NCI-H82 treated with DMSO at 0.1 percent for 48 hours (cell line): ENCODE measurements around the gene SAMMSON.
A peak's percentile ranks its signal among the peaks of the same experiment; 100 is the strongest.

Experiments used
- DNase-seq: peaks from one replicate; lab custom pipeline; 2025; ENCODE audit not compliant: unreplicated experiment; lab: John Stamatoyannopoulos, UW

Gene SAMMSON

GRCh38 chr3:70010346-70010745, 10.8 kb downstream of the SAMMSON start:
- DNase-seq: no peak

GRCh38 chr3:70011582-70011981, 12.0 kb downstream of the SAMMSON start:
- DNase-seq: no peak

DNA sequence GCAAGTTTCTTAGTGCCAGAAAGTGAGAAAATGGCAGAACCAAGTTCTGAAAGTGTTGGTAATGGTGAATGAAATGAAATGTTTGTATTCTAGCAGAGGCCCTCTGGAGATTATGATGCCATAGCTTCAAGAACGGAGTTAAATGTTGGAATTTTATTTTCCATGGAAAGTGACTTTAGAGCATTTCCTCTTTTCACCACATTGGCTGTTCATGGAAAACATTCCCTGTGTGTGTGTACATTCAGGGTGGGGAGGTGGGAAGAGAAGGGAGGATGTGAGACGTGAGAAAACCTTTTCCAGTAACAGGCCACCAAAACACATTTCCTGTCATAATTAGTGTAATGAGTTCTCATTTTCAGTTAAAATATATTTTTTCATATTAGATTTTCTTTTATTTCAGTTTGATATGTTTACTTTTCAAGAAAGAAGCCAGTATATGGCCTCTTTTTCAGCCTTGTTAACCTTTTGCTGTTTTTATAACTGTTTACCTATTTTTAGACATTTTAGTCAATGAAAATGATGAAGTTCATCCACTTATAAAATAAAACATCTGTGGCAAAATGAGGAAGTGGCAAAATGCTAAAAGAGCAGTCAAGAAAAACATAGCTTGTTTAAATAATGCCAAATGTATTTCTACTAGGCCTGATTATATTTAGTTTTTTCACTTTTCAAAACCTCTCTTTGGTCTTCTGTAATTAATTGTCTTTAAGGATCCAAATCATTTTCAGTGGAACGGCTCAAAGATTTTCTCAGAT, 21.6 kb downstream of the SAMMSON start:
- DNase-seq: no peak

DNA sequence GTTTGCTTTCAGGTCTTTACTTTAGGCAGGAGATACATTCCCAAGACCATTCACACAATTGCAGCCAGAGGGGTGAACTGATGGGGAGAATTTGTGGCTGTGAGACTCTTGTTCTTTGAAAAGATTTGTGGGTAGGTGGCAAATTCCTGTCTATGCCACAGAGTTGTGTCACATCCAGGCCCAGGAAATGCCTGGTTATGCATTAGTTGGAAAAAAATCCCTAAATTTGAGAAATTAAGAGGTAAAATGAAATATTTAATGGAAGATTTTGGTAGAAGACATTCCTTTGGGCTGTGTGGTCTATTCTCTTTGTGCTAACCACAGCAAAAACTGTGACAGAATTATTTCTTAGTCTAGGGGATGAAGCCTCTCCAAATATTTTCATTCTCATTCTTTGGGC, 28.8 kb downstream of the SAMMSON start:
- DNase-seq: no peak

DNA sequence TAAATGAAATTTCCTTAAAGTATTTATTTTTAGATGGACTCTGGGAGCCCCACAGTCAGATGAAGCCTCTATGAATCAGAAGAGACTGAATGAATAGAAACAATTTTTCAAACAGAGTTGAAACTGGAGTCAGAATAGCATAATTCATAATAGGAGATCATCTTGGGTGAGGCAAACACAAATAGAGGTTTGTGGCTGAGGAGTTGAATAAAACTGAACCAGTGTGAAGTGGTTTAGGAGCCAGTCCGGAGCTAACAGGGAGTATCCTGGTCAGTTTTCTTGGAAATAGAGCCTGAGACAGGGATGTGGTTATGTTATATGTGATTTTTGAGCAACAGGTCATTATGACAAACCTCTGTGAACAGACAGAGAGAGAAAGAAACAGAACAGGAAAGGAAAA, 39.2 kb downstream of the SAMMSON start:
- no peak for DNase-seq

DNA sequence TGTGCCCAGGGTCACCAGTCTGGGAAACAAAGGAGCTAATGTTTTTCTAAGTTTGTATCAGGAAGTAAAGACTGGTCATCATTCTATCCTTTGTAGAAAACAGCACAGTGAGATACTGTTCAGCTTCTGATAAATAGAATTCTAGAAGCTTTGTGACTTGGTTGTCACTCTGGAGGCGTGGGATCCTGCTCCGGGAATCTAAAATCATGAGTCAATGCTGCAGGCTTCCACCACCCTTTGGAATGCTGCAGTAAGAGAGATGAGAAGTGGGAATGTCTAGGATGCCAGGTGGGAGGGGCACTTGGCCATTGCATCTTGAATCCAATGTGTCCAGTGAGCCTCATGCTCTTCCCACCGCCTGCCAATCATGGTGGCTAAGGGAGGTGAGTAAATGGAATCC, 40.9 kb downstream of the SAMMSON start:
- no peak for DNase-seq

DNA sequence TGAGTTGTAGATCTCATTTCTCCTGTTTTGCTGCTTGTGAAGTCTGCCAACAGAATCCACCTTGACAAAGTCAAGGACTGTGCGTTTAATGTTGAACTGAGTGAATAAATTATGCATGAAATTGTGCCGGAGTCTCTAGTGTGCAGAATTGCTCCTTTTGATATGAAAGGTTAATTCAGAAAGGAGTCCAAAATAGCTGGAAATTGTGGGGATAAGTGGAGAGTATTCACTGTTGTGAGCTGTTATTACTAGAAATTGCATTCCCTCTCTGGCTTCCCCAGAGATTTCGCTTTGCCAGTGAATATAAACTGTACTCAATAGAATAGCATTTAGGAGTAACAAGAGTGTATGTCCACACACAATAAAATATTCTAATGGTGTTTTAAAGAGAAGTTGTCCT, 43.1 kb downstream of the SAMMSON start:
- no peak for DNase-seq

GRCh38 chr3:70049761-70050160, 50.2 kb downstream of the SAMMSON start:
- DNase-seq: no peak

DNA sequence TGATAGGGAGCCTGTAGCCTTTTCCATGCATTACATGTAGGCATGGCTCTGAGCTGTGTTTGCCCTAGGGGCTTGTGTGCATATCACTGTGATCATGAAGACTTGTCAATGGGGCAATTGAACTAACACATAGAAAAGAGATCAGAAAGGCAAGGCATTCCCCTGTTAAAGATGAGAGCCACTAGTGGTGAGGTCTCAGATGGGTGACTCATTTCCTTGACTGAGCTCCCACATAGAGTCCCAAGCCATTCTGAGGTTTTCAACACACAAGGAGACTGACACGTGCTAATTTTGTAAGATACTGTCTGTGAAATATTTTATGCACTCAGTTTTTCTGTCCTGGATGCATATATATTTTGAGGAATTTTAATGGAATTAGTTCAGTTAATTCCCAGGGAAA, 53.8 kb downstream of the SAMMSON start:
- DNase-seq: no peak

DNA sequence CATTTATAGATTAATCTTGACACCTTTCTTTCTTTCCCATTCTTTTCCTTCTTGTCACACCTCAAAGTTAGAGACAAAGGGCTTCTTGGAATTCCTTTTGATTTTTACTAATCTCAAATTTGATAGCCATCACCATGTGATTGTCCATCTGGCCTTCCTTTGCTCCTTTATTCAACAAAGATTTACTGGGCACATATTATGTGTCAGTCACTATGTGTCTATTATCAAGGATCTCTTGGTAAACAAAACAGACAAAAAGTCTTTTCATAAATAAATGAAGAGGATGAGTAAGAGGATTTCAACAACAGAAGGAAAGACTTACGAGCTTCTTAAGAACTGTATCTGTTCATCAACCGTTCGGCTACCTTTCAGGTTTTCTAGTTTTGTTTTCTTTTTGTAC, 56.5 kb downstream of the SAMMSON start:
- no peak for DNase-seq

GRCh38 chr3:70057426-70057825, 57.9 kb downstream of the SAMMSON start:
- DNase-seq: no peak

- no peak for DNase-seq
These were observed 61.6 kb downstream of the SAMMSON start for GRCh38 chr3:70061096-70061495.

GRCh38 chr3:70064194-70064779, 64.8 kb downstream of the SAMMSON start:
- DNase-seq: peak; percentile 8

DNA sequence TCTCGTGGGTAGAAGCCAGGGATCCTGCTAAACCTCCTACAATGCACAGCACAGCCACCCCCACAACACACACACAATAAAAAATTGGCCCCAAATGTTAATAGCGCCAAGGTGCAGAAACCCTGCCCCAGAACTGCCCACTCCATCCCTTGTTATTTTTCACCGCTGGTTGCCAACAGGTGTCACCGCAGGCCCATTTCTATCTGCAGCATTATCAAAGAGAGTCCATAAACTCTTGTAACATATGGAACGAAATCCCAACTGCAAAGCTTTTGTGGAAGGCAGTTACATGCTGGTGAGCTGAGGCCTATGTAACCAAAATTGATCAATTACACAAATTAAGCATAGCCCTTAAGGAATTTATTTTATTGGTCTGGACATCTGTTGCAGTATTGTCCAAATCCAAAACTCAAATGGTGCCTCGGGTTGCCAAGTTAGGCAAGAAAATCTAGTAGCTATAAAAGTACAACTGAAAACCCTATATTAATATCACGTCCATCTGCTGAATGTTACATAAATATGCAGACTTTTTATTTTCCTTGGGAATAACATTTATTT, 66.2 kb downstream of the SAMMSON start:
- DNase-seq: no peak

- no peak for DNase-seq
These were observed 68.5 kb downstream of the SAMMSON start for GRCh38 chr3:70067860-70068521.

GRCh38 chr3:70069557-70069956, 70.0 kb downstream of the SAMMSON start:
- no peak for DNase-seq

GRCh38 chr3:70071138-70071537, 71.6 kb downstream of the SAMMSON start:
- DNase-seq: no peak

DNA sequence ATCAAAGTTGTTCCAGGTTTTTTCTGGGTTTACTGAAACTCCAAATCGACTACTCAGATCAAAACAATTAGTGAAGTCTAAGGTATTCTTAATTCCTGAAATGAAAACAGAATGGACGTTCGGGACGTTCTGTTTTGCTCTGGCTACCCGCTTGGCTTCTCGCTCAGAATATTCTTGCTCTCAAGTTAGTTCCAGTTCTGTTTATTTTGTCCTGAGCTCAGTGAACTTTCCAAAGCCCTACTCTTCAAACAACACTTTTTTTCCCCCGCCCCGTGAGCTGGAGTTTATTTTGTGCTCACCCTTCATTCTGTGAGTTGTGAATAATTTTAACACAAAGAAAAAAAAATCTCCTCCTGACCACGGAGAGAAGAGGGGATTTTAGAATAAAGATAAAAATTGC, 72.6 kb downstream of the SAMMSON start:
- DNase-seq: no peak

DNA sequence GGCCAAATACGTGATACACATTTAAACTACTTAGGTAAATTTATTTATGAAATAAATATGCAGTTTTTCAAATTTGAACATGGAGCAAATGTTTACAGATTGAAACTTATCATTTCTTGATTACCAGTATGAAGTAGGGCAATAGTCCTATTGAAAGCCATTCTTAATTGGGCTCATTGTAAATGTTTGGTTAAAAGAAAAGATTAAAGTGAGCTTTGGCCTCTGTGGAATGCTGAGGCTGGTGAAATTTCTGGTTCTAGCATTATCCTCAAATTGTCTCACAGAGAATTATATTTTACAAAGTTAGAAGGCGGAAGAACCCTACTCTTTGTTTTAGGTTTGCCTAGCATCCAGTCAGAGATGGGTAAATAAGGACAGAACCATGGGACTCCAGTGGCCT, 73.2 kb downstream of the SAMMSON start:
- DNase-seq: no peak

DNA sequence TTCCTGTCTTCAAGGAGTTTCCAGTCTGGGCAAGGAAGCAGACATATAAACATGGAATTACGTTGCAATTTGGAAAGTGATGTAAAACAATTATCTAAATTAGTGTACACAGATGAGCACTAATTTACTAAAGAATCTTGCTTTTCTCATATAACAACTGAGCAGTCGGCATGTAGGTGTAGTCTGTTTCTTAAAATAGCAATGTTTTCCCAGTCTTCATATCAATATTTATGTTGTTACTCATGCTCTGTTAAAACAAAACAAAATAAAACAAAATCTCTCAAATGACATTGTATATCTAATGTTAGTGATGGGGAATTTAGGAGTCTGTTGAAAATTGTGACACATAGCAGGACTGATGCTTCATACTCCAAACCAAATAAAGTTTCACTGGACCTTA, 75.6 kb downstream of the SAMMSON start:
- DNase-seq: no peak

DNA sequence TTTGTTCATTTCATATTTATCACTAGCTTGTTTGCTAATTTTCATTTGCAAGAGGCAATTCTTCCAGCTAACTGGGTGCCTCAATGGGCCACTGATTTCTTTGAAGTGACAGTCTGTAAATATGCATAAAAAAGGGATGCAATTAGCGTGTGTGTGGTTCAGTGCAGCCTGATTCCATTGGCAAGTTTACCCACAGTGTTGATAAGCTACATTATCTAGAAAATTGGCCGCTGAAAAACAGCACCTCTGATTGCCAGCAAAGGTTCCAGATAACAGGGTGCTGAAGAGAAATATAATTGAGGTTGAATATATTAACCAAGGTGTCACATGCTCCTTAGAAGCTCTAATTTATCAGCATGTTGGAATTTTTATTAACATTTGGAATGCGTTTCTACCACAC, 76.9 kb downstream of the SAMMSON start:
- DNase-seq: no peak

GRCh38 chr3:70078778-70079177, 79.2 kb downstream of the SAMMSON start:
- DNase-seq: no peak
